Measurements from ENCODE around the gene ADAMTS15.

GRCh38 chr11:130462931-130463330 lies 14.5 kb downstream of the ADAMTS15 start:
- no peak for TF ChIP-seq POLR2A (IDR thresholded peaks at IDR 0.05; ENCODE audit: low read length)
- TF ChIP-seq GATA1 (IDR thresholded peaks at IDR 0.05; ENCODE audit: low read depth, low read length) = no peak
